Sciatic nerve (tissue), 2 donors: ENCODE results near the gene UPK3A. TPM values are rescaled to one million over a fixed set of nuclear protein-coding genes. Genes with fewer than 3 reads are reported as not detected.
"Not testable (repeated sequence)": the region's sequence is repeated elsewhere in the genome, so short reads cannot be mapped to it uniquely, and the experiment has no call there.

Experiments
- ATAC-seq: fragments of 200-7000 bp; cut with Tn5 transposase; one replicate; pipeline ENCODE4 v1.9.1; 2020; ENCODE audit warnings: mild to moderate bottlenecking, moderate library complexity
- DNase-seq: peaks from one replicate; pipeline ENCODE4 v3.0.0-alpha.2; 2020; ENCODE audit warnings: low spot score
- intact Hi-C: fragments of 100-400 bp; cut with DNase I; formaldehyde crosslinking; loops from one replicate; pipeline ENCODE4 v1.14.2; 2022
- total RNA-seq: library from RNA; stranded (reverse); fragmentation: NEBNext Ultra II Directional; extraction: Animal tissue kit (Norgen Biotek cat#: 25700); gene quantifications from one replicate; pipeline ENCODE4 v1.2.1, GENCODE V29; 2021
- donor health status: DM: no; HTN: no; CAD: no.
- donor health status: DM: no; HTN: no; CAD: no.

The UPK3A gene
- total RNA-seq, 1 donor from 2014 or later = not detected

DNA sequence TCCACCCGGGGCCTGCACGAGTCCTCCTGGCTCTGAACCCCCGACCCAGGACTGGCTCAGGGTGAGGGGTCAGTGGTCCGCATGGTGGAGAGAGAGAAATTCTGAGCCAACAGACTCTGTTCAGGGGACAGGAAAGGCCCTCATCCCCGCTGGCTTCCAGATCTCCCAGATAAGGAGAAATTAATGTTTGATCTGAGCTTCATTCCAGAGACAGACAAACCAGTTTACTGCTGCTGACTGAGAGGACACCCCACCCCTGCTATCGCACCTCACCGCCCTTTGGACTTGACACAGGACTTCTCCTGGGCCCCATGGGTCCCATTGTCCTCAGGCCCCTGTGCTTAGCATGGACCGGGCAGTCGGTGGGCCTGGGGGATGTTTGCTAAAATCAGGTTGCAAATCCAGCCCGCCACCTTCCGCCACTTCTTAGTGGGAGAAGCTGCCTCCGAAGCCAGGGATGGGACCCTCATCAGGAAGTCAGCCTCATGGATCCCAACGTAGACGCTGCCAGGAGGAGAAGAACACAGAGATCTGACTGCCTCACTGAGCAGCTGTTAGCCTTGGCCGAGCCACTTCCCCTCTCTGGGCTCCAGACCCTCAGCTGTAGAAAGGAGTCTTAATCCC lies 11.2 kb upstream of the UPK3A start:
- no peak for DNase-seq
- ATAC-seq = no peak
- intact Hi-C loops = no loop called here

DNA sequence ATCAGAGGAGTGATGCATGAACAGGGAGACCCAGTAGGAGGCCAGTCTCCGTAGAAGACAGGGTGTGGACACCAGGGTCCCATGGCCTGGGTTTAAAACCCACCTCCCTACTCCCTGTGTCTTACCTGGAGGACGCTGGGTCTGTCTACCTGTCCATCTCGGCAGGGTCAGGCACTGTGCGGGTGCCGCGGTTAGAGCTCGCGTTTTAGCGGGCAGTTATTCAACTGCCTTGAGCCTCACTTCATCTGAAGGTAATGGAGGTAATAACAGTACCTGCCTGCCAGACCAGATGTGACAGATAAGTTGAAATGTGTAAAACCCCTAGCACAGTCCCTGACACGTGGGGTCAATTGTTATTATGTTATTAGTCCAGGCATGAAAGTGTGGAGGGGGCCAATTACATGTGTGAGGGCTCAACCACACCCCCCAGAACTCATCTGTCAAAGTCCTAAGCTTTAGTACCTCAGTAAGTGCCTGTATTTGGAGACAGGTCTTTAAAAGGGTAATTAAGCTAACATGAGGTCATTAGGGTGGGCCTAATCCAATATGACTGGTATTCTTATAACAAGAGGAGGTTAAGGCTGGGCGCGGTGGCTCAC lies 8.1 kb upstream of the UPK3A start:
- intact Hi-C loops = no loop called here
- ATAC-seq (no peak), DNase-seq (no peak)

- DNase-seq, intact Hi-C loops, ATAC-seq: not testable (repeated sequence)
Observed at GRCh38 chr22:45277720-45278119, 7.0 kb upstream of the UPK3A start.

- ATAC-seq = no peak
- DNase-seq = no peak
- intact Hi-C loops = no loop called here
Observed at GRCh38 chr22:45278125-45278524, 6.6 kb upstream of the UPK3A start.

DNA sequence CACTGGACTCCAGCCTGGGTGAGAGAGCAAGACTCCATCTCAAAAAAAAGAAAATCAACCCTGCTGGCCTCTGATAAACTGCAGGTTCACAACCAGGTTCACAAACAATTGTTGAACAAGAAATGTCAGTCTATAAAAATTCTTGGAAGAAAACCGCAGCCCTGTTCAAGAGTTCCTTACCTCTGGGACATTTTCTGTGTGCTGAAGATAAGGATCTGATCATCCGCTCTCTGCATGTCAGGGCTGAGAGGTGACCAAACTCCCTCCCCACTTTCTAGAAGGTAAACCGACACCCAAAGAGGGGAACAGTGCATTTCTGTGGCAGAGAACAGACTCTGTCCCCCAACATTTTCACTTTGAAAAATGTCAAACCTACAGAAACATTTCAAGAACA lies 4.2 kb upstream of the UPK3A start:
- ATAC-seq = no peak
- no peak for DNase-seq
- intact Hi-C loops = no loop called here

- no peak for DNase-seq
- intact Hi-C loops = no loop called here
- ATAC-seq = no peak
Observed at GRCh38 chr22:45281010-45281409, 3.7 kb upstream of the UPK3A start.

DNA sequence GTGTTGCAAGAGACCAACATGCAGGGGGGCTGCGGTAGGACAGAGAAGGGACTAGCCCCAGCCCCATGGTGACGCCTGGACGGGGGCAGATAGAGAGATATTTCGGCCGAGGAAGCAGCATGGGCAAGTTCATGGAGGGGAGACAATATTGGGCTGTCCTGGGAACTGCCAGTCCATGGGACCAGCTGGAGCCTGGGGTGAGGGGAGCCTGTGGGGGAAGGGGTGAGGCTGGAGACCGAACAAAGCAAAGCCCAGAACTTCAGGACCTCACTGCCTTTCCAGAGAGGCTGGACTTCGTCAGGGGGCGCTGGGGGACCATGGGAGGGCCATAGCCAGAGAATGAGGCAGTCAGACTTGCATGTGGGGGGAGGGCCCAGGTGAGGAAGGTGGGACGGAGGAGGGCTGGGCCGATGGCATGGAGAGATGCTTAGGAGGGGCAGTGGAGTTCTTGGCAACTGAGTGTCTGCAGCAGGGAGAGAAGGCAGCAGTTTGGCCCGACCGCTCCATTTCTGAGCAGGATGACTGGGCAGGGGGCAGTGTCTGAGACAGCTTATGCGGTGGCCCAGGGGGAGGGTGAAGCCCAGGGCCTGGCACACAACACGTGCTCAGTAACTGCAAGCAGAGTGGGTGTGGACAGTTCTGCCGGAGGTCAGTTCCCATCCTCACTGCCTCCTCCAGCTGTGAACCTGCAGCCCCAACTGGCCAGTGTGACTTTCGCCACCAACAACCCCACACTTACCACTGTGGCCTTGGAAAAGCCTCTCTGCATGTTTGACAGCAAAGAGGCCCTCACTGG lies 712 bp downstream of the UPK3A start:
- DNase-seq = no peak

GRCh38 chr22:45286854-45287551 lies 2.3 kb downstream of the UPK3A start:
- no peak for ATAC-seq
- intact Hi-C loops = no loop called here
- DNase-seq = no peak

More for the DNA sequence above, 712 bp downstream of the UPK3A start:
- ATAC-seq = peak; percentile 31
- intact Hi-C loops = no loop called here

DNA sequence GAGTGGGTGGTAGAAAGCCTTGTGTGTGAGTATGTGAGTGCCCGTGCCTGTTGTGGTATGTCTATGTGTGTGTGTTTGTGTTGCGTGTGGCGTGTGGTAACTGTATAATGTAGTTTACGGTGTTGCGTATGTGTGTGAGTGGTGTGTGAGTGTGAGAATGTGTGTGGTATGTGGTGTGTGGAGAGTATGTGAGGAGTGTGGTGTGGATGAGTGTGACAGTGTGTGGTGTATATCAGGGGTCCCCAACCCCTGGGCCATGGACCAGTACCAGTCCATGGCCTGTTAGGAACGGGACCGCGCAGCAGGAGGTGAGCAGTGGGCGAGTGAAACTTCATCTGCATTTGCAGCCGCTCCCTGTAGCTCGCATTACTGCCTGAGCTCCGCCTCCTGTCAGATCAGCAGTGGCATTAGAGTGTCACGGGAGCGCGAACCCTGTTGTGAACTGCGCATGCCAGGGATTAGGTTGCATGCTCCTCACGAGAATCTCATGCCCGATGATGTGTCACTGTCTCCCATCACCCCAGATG lies 5.7 kb downstream of the UPK3A start:
- ATAC-seq (no peak), DNase-seq (no peak)
- intact Hi-C loops = no loop called here

DNA sequence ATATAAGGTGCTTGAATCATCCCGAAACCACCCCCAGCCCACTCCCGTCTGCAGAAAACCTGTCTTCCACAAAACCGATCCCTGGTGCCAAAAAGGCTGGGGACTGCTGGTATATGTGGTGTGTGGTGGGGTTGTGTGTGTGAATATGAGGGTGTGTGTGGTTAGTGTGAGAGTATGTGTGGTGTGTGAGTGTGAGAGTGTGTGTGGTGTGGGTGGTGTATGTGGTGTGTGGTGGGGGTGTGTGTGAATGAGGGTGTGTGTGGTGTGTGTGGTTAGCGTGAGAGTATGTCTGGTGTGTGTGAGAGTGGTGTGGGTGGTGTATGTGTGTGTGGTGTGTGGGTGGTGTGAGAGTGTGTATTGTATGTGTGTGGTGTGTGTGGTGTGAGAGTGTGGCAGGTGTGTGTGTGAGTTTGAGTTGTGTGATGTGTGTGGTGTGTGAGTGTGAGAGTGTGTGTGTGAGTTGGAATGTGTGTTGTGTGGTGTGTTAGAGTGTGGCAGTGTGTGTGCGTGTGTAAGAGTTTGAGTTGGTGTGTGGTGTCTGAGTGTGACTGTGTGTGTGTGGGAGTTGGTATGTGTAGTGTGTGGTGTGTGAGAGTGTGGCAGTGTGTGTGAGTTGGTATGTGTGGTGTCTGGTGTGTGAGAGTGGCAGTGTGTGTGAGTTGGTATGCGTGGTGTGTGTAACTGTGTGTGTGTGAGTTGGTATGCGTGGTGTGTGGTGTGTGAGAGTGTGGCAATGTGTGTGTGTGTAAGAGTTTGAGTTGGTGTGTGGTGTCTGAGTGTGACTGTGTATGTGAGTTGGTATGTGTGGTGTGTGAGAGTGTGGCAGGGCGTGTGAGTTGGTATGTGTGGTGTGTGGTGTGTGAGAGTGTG lies 6.5 kb downstream of the UPK3A start:
- ATAC-seq (no peak), DNase-seq (no peak)
- intact Hi-C loops = no loop called here

DNA sequence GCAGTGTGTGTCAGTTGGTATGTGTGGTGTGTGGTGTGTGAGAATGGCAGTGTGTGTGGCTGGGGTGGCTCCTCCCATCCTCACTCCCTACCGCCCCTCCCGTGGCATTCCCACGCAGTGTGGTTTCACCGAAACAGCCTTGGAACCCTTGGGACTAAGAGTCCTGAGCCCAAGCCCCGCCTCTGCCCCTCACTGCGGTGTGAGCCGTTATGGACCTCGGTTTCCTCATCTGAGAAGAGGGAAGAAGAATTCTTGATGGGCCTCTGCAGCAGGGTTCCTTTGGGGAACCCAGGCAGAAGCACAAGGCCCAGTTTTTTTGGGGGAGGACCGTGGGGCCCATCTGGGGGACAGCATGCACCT lies 7.2 kb downstream of the UPK3A start:
- intact Hi-C loops = no loop called here
- ATAC-seq (no peak), DNase-seq (no peak)

- intact Hi-C loops = no loop called here
- no peak for DNase-seq
- no peak for ATAC-seq
Observed at GRCh38 chr22:45292731-45293442, 8.1 kb downstream of the UPK3A start.

DNA sequence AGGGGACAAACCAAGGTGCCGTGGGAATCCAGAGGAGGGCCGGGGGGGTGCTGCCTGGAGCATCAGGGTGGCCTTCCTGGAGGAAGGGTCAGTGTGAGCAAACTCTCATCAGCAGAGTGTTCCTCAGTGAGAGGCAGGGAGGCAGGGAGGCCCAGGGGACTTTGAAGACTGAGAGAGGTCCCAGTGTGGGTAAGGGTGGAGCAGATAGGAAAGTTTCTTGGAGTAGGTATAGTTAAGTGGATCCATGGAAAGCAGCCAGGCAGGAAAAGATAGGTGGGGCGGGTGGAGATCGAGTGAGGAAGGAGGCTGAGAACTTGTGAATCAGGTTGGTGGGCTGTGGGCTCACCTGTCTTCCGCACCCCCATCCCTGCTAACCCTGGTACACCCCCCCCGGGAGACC lies 9.3 kb downstream of the UPK3A start:
- DNase-seq = no peak
- intact Hi-C loops = no loop called here

GRCh38 chr22:45295004-45295403 lies 10.3 kb downstream of the UPK3A start:
- intact Hi-C loops, ATAC-seq: not testable (repeated sequence)

More for the DNA sequence above, 9.3 kb downstream of the UPK3A start:
- no peak for ATAC-seq

DNA sequence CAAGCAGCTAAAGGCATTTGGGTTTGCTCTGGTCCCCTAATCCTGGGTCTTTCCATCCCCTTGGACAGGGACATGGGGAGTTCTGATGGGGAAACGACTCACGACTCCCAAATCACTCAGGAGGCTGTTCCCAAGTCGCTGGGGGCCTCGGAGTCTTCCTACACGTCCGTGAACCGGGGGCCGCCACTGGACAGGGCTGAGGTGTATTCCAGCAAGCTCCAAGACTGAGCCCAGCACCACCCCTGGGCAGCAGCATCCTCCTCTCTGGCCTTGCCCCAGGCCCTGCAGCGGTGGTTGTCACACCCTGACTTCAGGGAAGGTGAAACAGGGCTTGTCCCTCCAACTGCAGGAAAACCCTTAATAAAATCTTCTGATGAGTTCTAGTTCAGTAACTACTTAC lies 10.7 kb downstream of the UPK3A start:
- intact Hi-C loops = no loop called here
- DNase-seq (no peak), ATAC-seq (no peak)

More at GRCh38 chr22:45295004-45295403, 10.3 kb downstream of the UPK3A start:
- DNase-seq = not testable (repeated sequence)

GRCh38 chr22:45296628-45297297 lies 12.0 kb downstream of the UPK3A start:
- no peak for DNase-seq
- intact Hi-C loops = no loop called here
- ATAC-seq = no peak

DNA sequence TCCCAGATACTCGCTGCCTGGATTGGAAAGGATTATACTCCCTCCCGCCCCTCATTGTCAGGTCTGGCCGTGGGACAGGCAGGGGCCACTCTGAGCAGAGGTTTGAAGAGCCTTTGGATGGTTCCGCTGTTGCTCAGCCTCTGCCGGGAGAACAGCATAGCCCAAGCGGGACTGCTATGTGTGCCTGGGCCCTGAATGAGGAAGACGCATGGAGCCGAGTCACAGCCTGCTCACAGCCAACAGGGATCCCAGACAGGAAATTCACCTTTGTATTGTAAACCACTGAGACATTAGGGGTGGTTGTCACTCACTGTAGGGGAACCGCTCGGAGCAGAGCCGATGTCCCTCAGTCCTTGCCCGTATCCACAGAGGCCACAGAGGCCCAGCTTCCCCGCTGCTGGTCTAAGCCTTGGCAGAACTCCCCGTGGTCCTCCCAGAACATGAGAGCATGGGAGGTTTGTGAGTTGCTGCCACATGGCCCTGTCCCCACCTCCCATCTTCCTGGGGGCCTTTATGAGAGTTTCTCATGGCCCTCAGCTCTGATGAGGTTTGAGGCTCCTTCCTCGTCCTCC lies 14.3 kb downstream of the UPK3A start:
- ATAC-seq = no peak
- intact Hi-C loops = no loop called here
- DNase-seq = no peak
